Loucy (cell line): ENCODE measurements around the gene TPRA1.
A peak's percentile ranks its signal among the peaks of the same experiment; 100 is the strongest.

Experiments used
- CTCF ChIP-seq: fragments of 200-600 bp; sonication (generic); conservative IDR thresholded peaks from 2 replicates; pipeline ENCODE4 v1.5.1; 2014; ENCODE audit warnings: mild to moderate bottlenecking, antibody characterized with exemption, low read length
- EZH2phosphoT487 ChIP-seq: fragments of 200-600 bp; IDR thresholded peaks from 2 replicates; pipeline ENCODE4 v1.6.1; 2018; ENCODE audit warnings: antibody characterized with exemption, mild to moderate bottlenecking, moderate library complexity, borderline replicate concordance

DNA sequence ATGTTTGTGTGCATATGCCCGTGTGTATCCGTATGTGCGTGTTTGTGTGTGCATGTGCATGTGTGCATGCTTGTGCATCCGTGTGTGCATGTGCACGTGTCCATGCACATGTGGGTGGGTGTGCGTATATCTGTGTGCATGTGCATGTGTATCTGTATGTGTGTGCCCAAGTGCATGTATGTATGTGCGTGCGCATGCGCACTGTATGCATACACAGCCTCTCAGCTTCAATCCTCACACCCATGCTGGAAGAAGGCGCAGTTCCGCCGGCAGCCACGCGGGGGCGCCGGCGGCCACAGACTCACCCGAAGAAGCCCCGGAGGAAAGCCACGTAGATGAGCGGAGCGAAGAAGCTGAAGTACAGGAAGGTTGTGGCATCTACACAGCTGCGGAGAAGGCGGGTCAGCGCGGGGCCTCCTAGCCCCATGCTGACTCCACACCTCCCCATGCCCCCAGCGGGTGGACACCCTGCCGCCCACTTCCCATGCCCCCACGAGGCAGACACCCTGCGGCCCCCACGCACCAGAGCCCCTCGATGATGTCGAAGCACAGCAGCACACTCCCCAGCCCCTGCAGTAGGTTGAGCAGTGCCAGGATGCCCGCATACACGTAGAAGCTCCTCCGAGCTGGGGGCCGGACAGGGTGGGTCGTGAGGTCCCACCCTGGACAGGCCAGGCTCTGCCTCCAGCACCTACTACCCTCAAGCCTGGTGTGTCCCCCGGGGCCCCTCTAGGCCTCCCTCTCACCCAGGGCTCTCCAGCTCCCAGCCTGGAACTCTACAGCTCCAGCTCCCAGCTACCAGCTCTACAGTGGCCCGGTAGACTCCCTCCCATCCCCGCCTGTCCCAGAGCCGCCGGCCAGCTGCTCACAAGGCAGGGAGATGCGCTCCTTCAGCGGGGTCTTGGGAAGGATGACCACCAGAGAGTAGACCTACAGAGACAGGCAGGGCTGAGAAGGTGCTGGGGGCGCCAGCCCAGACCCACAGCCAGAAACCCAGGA lies 15.4 kb downstream of the TPRA1 start:
- TF ChIP-seq CTCF (peak; percentile 99), EZH2phosphoT487 (no peak)
